IMR-90 (cell line): ENCODE results near the gene PRM3. TPM values are rescaled to one million over a fixed set of nuclear protein-coding genes. Genes with fewer than 3 reads are reported as not detected.

Experiments used
- CEBPB ChIP-seq: IDR thresholded peaks from 2 replicates; pipeline ENCODE4 v1.6.1; 2012; ENCODE audit warnings: low read depth, low read length, improper control_type of control experiment
- MXI1 ChIP-seq: IDR thresholded peaks from 2 replicates; pipeline ENCODE4 v1.6.1; 2012; ENCODE audit warnings: low read depth, mild to moderate bottlenecking, low read length, moderate library complexity, borderline replicate concordance
- SMC3 ChIP-seq: fragments of 150-350 bp; IDR thresholded peaks from 2 replicates; pipeline ENCODE4 v1.6.1; 2016; ENCODE audit warnings: low read depth, mild to moderate bottlenecking, antibody characterized with exemption, low read length, moderate library complexity
- polyA plus RNA-seq, 3 experiments: library from polyadenylated mRNA; depleted of rRNA; stranded (reverse); fragments of >200 nt; gene quantifications; 2 replicates each; pipeline ENCODE4 v1.2.3, GENCODE V29; 2012; ENCODE audit warnings: low replicate concordance in 1 of 3
- total RNA-seq: library from RNA; depleted of rRNA; stranded (reverse); fragments of >200 nt; gene quantifications from 2 replicates; pipeline ENCODE4 v1.2.3, GENCODE V29; 2012
- TF ChIP-seq, protein P1 (sequence below): fragments of 150-350 bp; IDR thresholded peaks from 2 replicates; pipeline ENCODE4 v1.6.1; 2017; ENCODE audit warnings: mild to moderate bottlenecking, antibody characterized with exemption, low read length, low read depth

Gene PRM3
- total and polyA plus RNA-seq, 2 of the 4 experiments (the other 2 are of a cell fraction) = not detected

DNA sequence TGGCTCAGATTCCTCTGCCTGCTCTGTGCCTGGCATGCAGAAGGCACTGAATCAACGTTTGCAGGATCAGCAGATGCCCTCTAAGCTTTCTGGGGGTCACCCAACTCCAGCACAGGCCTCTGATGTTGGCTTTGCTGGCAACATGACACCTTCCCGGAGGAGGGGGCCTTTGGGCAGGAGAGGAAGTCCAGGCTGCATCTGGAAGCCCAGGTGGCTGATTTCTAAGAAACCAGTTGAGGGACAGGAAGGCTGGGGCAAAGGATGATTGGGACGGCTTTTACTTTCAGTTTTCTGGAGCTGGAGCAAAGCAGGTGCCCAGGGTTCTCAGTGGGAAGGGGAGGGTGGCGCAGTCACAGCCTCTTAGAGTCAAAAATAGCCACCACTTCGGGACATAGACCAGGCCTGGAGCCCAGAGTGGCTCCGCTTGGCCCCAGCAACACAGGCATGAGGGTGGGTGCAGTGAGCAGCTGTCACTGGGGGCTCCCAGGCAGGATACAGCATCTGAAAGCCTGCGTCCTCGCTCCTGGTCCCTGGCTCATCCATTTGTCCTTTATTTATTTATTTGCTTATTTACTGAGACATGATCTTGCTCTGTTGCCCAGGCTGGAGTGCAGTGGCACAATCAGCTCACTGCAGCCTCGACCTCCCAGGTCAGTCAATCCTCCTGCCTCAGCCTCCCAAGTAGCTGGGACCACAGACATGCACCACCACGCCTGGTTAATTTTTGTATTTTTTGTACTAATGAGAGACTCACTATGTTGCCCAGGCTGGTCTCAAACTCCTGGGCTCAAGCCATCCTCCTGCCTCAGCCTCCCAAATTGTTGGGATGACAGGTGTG, 32.6 kb downstream of the PRM3 start (continued):
- TF ChIP-seq MXI1 = no peak
- TF ChIP-seq, protein P1, sequence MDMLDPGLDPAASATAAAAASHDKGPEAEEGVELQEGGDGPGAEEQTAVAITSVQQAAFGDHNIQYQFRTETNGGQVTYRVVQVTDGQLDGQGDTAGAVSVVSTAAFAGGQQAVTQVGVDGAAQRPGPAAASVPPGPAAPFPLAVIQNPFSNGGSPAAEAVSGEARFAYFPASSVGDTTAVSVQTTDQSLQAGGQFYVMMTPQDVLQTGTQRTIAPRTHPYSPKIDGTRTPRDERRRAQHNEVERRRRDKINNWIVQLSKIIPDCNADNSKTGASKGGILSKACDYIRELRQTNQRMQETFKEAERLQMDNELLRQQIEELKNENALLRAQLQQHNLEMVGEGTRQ = no peak
- no peak for TF ChIP-seq CEBPB
- TF ChIP-seq SMC3 = no peak
